Raji (cell line): ENCODE measurements around the gene ALAS1.

Experiments
- POLR2A ChIP-seq: IDR thresholded peaks from 2 replicates; pipeline ENCODE4 v1.6.1; 2011; ENCODE audit warnings: low read depth, low read length, control low read depth; ENCODE audit not compliant: insufficient read depth

ALAS1 gene

DNA sequence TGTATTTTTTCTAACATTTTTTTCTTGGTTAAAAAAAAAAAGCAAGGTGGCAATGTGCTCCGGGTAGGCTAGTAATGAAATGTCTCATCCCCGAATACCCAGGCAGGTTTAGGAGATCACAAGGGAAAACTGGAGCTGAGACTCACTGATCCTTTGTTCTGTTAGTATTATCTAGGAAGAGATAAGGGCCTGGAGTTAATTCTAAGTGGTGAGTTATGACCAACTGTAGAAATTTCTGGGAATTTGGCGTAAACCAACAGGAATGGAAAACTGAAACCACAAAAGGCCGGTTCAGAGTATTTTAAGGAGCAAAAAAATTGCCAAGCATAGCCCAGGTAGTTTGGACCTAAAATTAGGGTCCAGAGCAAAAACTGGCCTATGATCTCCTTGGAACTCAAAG is 60.0 kb downstream of the ALAS1 start:
- no peak for TF ChIP-seq POLR2A

DNA sequence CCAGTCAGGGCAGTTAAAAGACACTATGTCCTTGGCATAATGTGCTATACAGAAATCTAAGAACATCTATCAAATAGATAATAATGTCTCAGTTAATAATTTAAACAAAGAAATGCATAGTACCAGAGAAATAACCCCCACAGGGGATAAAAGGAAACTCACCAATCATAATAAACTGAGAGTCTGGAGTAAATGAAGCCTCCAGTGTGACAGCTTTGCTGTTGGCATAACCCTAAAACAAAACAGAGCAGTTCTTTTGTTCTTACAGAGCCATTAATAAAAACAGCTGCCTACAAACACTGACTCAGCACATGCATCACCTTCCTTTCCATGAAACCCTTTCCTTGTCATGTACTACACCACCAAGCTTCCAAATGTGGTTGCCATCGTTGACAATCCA is 61.1 kb downstream of the ALAS1 start:
- no peak for TF ChIP-seq POLR2A

DNA sequence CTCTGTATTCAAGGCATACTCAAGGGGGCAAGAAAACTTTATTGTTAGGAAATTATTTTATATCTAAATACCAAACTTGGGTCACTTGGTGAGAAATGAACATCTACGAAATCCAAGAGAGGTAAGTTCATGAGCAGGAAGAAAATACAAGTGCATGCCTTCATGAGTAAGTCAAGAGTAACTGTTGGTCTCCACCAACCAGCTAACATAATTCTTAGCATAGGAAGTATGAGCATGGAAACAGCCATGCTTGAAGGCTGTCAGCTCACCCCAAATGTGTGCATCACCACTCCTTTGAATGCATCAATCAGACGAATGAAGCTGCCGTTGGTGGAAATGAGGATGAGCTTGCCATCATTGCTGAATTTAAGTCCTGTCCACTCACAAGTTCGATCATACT is 61.5 kb downstream of the ALAS1 start:
- no peak for TF ChIP-seq POLR2A

DNA sequence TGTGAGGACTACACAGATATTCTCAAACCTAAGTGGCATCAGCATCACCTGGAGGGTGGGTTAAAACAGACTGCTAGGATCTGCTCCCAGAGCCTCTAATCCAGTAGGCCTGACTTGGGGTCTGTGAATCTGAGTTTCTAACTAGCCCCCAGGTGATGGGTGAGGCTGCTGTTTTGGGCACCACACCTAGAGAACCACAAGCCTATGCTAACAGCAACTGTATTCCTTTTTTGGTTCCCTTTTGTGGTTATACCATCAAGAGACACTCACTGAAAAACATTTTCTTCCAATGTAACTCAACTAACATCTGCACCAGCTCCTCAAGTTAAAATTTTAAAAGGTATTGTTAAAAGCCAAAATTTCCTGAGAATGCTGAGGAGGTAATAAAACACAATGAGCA is 64.5 kb downstream of the ALAS1 start:
- TF ChIP-seq POLR2A = no peak
